HG03196 (cell line): ENCODE results near the gene FUZ.

Experiments used
- ATAC-seq: cut with Tn5 transposase; IDR thresholded peaks from one replicate; pipeline ENCODE4 v1.9.1; 2021; ENCODE audit not compliant: unreplicated experiment

FUZ gene

GRCh38 chr19:49851456-49852259 is 38.6 kb upstream of the FUZ start:
- peak; percentile 9 for ATAC-seq

GRCh38 chr19:49850487-49851342 is 37.6 kb upstream of the FUZ start, which contains the start of gene PTOV1:
TSS of gene PTOV1 (plus strand) at chr19:49851159.
- ATAC-seq: peak; percentile 69

- peak; percentile 9 for ATAC-seq
These were observed 37.1 kb upstream of the FUZ start for GRCh38 chr19:49850221-49850486.

GRCh38 chr19:49849433-49850220 is 36.5 kb upstream of the FUZ start:
- no peak for ATAC-seq

GRCh38 chr19:49848938-49849337 is 35.8 kb upstream of the FUZ start:
- no peak for ATAC-seq

- no peak for ATAC-seq
These were observed 34.9 kb upstream of the FUZ start for GRCh38 chr19:49847731-49848696.

- ATAC-seq: no peak
These were observed 33.3 kb upstream of the FUZ start for GRCh38 chr19:49846408-49846807.

- no peak for ATAC-seq
These were observed 32.3 kb upstream of the FUZ start for GRCh38 chr19:49845414-49845813.

GRCh38 chr19:49844138-49845095 is 31.3 kb upstream of the FUZ start:
- ATAC-seq: no peak

- ATAC-seq: no peak
These were observed 30.2 kb upstream of the FUZ start for GRCh38 chr19:49843265-49843664.

- ATAC-seq: no peak
These were observed 27.7 kb upstream of the FUZ start for GRCh38 chr19:49840736-49841249.

GRCh38 chr19:49840321-49840720 is 27.2 kb upstream of the FUZ start:
- no peak for ATAC-seq

GRCh38 chr19:49839713-49840112 is 26.6 kb upstream of the FUZ start:
- no peak for ATAC-seq

- no peak for ATAC-seq
These were observed 25.9 kb upstream of the FUZ start for GRCh38 chr19:49838885-49839588.

GRCh38 chr19:49837425-49837824 is 24.3 kb upstream of the FUZ start:
- ATAC-seq: no peak

- no peak for ATAC-seq
These were observed 23.9 kb upstream of the FUZ start for GRCh38 chr19:49837009-49837310.

GRCh38 chr19:49836176-49837008 is 23.3 kb upstream of the FUZ start:
- ATAC-seq: no peak

- no peak for ATAC-seq
These were observed 22.5 kb upstream of the FUZ start for GRCh38 chr19:49835562-49835961.
